GM19023 (cell line): Measurements from ENCODE around the gene CENPX.
A peak's percentile ranks its signal among the peaks of the same experiment; 100 is the strongest.

Source experiments
- ATAC-seq: cut with Tn5 transposase; IDR thresholded peaks from one replicate; pipeline ENCODE4 v1.9.1; 2021; ENCODE audit warnings: mild to moderate bottlenecking, moderate library complexity; ENCODE audit not compliant: unreplicated experiment

CENPX gene

GRCh38 chr17:82025401-82026107 lies 2.9 kb upstream of the CENPX start:
- ATAC-seq = no peak

- ATAC-seq = no peak
These were observed 2.2 kb upstream of the CENPX start for GRCh38 chr17:82024859-82025258.

- ATAC-seq = peak; percentile 2
These were observed 966 bp upstream of the CENPX start for GRCh38 chr17:82023447-82024241.

GRCh38 chr17:82022981-82023446 lies 336 bp upstream of the CENPX start, which contains the start of gene LRRC45:
Gene LRRC45, plus strand, starts transcription at chr17:82023305. Its CDS starts 339 bp downstream, at chr17:82023644.
- peak; percentile 92 for ATAC-seq

DNA sequence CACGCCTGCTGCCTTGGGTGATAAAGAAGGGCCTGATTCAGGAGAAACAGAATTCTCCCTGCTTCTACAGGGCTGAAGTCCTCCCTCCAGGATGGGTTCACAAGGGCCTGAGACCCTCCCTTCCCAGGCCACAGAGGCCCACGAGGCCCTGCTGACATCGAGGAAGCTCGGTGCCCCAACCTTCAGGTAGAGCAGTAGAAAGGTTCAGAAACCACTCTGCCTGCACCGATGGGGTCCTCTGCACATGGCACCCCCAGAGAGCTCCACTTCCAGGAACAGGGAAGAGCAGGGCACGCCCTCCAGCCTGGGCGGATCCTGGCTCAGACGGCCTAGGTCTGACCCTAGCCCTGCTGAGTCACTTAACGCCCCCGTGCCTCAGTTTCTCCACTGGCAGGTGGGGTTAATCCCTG lies 773 bp downstream of the CENPX start:
- no peak for ATAC-seq

DNA sequence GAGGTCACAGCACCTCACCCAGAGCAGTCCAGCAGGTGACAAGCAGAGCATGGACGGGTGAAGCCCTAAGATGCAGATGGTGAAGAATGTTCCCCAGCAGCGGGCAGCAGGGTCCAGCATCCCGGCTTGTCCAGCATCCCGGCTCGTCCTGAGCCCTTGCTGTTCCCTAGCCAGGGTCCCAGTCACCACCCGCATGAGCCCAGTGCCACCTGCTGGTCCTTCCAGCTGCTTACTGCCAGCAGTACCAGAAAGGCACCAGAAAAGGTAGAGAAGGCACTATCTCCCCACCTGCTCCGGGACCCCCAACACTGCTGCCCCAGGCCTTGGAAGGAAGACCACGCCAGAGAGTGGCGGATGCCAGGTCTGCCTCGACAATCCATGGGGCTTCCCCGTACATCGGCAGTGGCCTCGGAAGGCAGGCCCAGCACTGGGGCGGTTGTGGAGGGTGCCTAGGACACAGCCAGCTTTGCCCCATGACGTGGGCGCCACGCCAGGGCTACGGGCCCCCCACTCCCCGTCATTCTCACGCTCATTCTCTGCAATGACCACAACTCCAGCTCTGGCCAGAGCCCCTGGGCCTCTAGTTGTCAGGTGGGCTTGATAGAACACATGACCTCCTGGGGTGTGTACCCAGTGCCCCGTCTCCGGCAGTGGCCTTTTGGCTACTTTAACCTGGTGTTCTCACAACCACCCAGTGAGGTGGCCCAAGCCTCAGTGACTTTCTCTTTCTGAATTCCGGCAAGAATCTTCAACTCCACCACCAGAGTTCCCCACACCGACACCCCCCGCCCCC lies 1.4 kb downstream of the CENPX start:
- ATAC-seq = no peak

GRCh38 chr17:82020572-82021106 lies 2.0 kb downstream of the CENPX start:
- ATAC-seq = no peak

DNA sequence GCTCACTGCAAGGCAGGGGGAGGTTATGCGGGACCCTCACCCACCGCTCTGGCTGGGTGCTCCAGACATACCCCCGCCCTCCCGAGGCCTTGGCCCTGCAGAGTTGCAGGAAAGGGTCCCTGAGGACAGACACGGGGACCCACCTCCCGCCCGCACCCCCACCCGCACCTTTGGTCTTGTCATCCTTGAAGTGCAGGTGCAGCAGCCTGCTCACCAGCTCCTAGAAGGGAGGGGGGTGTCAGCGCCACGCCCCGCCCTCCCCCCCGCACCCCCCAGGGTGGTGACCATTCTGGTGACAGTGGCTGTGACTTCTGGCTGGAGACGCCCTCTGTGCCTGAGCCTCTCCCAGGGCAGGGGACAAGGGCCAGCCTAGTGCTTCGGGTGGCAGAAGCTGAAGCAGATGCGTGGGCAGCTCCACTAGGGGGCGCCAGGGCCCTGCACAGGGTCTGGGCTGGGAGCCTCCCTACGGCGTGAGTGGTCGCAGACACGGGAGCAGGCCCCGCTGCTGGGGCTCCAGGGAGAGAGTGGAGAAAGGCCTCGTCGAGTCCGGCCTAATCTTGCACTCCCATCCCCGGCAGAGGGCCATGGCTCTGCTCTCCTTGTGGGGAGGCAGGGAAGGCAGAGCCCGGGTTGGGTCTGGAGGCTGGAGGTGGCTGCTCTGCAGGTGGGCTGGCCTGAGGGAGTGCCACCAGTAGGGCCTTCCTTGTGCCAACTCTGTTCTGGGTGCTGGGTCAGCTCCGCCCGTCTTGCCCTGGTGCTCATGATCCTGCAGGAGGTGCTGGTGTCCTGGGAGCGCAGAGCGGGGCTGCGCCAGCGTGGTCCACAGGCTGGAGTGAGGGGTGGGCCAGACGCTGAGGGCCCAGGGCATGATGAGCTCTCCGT lies 2.7 kb downstream of the CENPX start:
- no peak for ATAC-seq

GRCh38 chr17:82018989-82019689 lies 3.5 kb downstream of the CENPX start:
- no peak for ATAC-seq

DNA sequence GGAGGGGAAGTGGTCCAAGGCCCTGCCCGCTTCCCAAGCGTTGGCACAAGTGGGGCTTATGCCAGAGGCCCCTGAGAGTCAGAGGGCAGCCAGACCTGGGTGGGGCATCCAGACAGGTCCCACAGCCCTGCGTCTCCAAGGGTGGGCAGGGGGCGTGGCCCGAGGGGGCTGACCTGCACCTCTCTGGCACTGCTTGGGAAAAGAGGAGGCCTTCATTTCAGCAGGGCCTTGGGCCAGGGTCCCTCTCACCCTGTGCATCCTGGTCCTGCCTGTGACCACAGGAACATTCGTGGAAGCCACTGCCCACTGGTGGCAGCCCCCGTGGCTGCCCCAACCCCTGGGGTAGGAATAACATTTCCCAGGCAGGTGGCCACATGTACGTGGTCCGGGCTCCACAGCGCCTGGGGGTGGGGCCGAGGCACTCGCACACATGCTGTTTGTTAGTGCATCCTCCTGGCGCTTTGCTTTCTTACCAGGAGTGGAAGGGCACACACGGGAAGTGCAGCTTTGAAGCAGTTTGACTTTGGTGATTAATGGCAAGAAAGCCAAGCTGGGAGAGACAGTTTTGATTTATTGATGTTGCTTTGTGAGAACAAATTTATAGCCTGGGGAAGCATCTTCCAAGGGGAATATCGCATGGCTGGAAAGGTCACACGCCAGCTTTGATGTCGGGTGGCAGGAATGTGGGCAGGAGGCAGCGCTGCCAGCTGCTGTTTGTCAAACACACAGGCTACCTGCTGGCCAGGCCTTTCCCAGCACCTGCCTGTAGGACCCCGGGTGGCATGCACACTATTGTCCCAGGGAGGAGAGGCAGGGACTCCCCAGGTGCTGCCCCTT lies 4.3 kb downstream of the CENPX start:
- no peak for ATAC-seq

GRCh38 chr17:82017612-82018151 lies 5.0 kb downstream of the CENPX start:
- ATAC-seq = no peak

DNA sequence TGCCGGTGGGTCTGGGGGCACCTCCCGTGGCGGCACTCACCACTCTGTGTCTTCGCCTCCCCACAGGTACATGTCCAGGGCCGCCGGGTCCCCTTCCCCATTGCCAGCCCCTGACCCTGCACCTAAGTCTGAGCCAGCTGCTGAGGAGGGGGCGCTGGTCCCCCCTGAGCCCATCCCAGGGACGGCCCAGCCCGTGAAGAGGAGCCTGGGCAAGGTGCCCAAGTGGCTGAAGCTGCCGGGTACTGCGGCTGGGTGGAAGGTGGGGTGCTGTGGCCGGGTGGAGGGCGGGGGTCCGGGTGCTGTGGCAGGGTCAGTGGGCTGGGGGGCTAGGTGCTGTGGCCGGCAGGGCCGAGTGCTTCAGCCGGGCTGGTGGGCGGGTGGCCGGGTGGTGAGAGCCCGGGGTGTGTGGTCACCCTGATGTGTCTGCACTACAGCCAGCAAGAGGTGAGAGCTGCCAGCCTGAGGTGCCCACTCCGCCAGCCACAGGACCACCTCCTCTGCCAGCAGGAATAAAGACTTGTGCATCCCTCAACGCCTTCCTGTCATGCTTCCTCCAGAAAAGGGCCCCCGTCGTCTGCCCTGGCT lies 5.7 kb downstream of the CENPX start:
- ATAC-seq = no peak

GRCh38 chr17:82016061-82016874 lies 6.4 kb downstream of the CENPX start:
- no peak for ATAC-seq

- ATAC-seq = no peak
These were observed 7.2 kb downstream of the CENPX start for GRCh38 chr17:82015311-82015971.

DNA sequence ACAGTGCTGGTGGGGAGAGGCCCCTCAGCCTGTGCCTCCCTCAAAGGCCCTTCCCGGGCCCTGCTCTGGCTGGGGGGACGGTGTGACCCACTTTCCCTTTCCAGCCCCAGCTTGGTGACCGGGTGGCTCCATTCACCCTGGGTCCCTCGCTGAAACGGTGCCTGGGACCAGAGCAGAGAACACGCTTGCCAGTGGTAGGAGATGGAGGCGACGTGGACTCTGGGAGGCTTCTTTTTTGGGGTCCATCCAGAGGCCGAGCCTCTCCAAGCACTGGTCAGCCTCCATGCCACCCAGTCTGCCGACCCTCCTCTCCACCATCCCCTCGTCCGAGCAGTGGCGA lies 7.7 kb downstream of the CENPX start:
- ATAC-seq = no peak

- no peak for ATAC-seq
These were observed 8.2 kb downstream of the CENPX start for GRCh38 chr17:82014432-82014831.
